DMS 273 treated with DMSO at 0.1 percent for 48 hours (cell line): Measurements from ENCODE around the gene METTL22.

Experiments
- DNase-seq: peaks from one replicate; lab custom pipeline; 2025; lab: John Stamatoyannopoulos, UW

METTL22 gene

DNA sequence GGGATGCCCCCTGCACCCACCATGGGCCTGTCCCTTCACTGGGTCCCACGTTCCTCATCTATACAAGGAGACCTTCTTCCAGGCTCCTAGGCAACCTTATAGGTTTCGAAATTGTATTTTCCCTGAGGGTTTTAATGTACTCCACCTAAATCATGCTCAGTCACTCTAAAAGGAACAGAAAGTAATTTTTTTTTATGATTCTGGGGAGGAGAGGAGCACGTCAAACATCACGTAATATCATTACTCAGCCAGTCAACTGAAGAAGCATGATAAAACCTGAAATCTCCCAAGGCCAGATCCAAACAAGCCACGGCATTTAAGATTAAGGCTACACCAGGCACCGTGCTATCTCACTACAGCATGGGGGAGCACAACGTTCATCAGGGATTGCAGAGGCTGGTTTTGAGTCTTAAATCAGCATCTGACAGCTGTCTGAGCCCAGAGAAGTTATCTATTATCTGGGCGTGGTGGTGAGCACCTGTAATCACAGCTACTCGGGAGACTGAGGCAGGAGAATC, 27.3 kb upstream of the METTL22 start:
- DNase-seq, result no peak

DNA sequence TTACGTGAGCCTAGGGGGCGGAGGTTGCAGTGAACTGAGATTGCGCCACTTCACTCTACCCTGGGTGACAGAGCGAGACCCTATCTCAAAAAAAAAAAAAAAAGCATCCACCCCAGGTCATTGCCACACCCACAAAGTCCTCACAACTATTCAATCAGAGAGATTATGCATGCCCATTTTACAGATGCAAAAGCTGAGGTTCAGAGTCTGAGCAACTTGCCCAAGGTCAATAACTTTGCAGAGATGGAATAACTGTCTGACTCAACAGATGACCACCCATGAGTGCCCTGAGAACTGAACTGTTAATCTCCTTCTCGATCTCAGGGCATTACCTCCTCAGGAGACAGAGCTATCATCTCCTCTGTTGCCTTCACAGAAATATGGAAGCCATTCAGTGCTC, 25.7 kb upstream of the METTL22 start:
- no peak for DNase-seq

DNA sequence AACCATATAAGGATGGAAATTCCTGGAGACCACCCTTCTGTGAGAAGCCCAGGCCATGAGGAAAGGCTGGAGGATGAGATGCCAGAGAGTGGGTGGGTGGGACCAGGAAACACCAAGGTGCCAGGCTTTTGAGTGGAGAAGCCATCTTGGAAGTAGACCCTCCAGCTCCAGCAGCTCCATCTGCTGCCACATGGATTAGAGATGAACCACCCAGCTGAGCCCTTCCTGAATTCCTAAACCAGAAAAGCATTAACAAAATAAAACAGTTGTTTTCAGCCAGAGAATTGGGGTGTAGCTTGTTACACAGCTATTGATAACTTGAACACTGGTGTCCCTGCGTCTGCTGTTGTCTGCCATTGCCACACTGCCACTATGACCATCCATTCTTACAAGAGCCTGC, 24.9 kb upstream of the METTL22 start:
- no peak for DNase-seq

DNA sequence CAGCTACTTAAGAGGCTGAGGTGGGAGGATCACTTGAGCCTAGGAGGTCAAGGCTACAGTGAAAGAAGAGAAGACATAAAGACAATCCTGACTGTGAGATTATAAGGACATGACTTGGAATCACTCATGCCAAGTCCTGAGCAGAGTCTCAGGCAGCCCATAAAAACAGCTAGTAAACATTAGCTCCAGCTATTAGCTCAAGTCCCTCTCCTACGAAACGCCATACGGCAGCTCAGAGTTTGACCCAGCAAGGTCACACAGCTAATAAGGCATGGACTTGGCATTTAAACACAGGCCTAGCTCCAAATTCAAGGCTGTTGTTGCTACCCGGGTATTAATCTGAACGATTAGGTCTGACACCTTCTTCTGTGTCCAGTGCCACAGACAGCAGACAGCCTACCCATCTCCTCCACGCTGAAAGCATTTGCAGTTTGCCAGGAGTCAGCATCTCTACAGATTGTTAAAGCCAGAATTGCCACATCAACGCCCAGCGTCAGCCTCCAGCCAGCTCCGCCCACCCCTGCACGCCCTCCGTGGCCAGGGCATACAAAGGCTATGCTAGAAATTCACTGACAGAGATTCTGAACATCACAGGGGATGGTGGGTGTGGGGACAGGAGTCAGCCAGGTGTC, 21.2 kb upstream of the METTL22 start:
- no peak for DNase-seq

DNA sequence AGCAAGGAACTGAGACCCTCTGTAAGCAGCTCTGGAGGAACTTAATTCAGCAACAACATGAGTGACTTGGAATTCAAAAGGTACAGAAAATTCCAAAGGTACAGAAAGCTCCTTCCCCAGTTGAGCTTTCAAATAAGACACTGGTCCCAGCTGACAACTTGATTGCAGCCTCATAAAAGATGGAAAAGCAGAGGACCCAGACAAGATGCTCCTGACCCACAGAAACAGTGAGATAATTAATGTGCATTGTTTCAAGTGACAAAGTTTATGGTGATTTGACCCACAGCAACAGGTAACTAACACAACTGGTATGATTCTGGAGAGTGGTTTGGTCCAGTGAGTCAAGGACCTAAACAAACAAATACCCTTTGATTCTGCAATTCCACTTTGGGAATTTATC, 15.9 kb upstream of the METTL22 start:
- no peak for DNase-seq

DNA sequence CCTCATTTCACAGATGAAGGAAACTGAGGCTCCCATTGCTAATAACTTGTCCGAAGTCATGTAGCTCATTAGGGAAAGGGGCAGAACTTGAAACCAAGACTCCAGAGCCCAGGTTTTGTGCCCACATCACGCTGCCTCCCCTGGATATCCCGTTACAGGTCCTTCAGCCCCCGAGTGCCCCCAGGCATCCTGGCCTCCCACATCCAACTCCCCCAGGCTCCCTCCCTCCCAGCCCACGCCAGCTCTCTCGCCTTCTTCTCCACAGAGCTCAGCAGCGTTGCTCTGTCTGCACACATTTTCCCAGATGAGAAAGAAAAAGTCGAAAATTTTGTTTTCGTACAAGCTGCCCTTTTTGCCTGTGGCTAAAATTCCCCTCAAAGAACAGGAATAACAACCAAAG, 14.3 kb upstream of the METTL22 start:
- no peak for DNase-seq

DNA sequence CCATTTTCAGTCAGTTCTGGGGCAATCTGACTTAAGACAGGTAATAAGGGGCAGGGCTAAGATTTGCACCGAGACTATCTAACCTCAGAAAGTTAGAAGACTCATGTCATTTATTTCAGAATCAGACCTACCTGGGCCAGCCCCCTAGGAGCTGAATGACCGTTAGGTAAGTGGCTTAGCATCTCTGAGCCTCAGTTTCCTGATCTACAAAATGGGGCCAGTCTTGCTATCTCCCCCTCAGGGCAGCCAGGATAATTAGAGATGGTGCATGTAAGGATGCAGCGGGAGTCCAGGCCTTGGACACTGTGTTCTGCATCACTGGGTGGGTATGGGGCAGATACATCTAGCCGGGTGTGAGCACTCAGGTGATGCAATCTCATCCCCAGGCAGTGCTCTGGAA, 10.4 kb upstream of the METTL22 start:
- no peak for DNase-seq

DNA sequence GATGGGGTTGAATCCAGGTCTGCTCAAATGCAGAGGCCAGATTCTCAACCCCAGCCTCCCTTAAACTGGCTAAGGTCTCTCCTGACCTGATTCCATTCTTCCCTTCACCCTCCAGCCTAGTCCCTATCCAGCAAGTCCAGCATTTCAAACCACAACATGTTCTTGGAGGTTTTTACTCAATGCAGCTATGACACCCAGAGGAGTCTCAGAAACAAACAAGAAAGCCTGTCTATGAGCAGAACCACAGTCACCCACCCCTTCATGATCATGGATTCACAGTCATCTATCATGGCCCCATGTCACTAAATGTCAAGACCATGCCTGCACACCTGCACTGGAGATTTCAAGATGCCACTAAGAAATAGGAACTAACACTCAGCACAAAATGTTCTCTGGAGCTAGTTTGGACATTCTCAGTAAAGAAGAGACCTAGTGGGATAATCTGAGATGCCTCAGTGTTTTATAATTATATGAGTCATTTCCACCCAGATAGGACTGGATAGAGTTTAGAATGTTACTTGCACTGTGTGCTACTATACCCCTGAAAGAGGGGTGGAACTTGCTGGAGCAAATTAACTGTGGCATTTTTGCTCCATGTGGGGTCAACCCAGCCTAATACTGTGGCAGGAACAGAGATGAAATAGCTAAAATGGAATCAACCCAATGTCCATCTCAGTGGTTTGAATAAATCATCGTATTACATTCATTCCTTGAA, 9.5 kb upstream of the METTL22 start:
- DNase-seq, result no peak

DNA sequence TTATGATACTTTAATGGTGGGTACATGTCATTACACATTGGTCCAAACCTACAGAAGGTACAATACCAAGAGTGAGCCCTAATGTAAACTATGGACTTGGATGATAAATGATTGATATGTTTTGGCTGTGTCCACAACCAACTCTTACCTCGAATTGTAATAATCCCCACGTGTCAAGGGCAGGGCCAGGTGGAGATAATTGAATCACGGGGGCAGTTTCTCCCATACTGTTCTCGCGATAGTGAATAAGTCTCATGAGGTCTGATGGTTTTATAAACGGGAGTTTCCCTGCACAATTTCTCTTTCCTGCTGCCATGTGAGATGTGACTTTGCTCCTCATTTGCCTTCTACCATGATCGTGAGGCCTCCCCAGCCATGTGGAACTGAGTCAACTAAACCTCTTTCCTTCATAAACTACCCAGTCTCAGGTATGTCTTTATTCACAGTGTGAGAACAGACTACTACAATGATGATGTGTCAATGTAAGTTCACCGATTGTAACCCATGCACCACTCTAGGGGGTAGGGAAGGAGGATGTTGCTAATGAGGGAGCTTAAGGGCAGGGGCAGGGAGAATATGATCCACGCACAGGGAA, 7.0 kb upstream of the METTL22 start:
- no peak for DNase-seq

DNA sequence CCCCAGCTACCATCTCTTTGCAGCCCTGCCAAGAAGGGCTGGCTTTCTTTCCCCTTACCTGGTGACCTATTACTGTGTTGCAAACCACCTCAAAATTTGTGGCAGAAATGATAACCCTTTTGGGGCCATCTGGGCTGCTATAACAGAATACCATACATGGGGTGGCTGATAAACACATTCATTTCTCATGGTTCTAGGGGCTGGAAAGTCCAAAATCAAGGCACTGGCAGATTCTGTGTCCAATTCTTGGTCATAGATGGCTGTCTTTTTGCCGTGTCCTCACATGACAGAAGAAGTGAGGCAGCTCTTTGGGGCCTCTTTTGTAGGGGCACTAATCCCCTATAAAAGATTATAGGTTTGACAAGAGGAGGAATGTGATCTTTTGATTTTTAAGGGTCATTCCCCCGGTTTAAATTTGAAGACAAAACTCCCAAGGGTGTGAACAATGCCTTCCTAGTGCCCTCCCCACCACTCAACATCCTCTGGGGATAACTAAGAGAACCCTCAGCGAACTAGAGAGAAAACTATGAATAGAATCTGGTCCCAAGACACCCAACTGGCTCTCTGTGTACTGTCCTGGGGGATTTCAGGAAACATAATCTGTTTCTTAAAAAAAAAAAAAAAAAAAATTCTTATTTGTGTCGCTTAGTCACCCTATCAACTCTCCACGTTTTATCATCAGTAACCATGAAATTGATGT, 1.7 kb upstream of the METTL22 start:
- no peak for DNase-seq

DNA sequence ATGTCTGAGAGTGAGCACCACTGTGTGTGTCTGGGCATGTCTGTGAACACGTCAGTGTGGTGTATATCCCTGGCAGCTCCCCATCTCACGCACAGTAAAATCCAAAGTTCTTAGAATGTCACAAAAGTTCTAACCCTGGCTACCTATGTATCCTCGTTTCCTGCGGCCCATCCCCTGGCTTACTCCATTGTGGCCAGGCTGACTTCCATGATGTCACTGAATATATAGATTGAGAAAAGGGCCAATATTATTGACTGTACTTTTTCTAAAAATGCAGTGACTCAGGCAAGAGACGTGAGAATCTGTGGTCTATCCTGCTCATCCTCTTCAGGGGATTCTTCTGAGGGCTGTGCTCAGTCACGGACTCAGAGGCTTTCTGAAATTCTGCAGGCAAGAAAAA, 963 bp upstream of the METTL22 start:
- no peak for DNase-seq

DNA sequence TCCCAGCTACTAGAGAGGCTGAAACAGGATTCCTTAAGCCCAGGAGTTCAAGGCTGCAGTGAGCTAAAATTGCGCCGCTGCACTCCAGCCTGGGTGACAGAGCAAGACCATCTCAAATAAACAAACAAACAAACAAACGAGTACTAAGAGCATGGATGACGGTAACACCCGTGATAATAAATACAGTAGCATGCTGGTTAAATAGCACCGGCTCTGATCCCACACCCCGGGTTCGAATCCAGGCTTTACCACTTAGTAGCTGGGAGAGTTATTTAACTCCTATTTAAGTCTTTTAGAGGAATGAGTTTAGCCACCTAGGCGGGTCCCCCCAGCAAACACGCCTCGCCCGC, 301 bp upstream of the METTL22 start:
- DNase-seq, result no peak

DNA sequence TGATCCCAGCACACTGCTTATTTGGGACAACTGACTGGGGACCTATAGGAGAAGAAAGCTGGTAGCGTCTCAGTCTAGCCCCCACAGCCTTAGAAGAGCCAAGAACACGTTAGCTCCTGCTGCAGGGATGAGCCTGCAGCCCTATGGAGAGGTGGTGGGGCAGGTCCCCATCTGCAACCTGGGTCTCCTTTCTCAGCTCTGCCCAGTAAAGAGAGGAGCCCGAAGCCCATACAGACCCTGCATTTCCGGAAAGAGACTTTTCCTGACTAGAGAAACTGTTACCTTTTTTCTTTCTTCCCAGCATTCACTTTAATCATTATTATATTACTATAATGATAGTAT, 788 bp downstream of the METTL22 start:
- DNase-seq, result no peak

DNA sequence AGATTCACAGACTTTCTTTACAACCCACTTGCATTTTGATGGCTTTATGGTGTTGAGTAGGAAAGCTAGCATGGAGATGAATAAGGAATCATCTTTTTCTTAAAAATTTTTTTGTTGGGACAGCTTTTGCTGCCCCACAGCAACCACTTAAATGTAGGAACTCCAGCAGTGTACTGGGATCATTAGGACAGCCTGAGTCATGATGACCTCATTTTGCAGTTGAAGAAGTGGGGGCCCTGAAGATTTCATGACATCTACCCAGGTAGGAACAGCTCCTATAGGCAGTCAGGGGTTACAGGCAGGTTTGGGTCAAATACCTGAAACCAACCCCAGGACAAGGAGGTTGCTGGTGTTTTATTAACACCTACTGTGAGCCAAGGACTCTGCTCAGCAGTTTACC, 2.1 kb downstream of the METTL22 start:
- DNase-seq, result no peak

DNA sequence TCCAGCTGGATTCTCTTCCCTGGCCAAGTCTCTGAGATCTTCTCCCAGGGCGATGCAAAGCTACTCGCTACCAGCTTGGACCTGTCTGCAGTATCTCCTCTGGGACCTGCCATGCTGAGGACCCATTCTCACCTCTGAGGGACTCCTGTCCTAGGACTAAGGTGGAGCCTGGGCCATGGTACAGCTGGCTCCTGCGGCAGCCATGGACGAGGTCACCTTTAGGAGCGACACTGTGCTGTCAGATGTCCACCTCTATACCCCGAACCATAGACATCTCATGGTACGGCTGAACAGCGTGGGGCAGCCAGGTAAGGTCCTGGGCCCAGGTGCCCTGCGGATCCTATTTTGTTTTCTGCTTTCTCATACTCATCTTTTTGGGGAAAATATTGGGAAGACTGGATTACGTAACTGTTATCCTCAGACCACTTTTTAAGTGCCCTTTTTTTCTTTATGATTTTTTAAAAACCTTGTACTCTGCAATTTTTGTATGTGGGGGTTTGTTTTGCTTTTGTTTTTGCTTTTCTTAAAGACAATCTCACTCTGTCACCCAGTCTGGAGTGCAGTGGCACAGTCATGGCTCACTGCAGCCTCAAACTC, 4.1 kb downstream of the METTL22 start:
- no peak for DNase-seq

DNA sequence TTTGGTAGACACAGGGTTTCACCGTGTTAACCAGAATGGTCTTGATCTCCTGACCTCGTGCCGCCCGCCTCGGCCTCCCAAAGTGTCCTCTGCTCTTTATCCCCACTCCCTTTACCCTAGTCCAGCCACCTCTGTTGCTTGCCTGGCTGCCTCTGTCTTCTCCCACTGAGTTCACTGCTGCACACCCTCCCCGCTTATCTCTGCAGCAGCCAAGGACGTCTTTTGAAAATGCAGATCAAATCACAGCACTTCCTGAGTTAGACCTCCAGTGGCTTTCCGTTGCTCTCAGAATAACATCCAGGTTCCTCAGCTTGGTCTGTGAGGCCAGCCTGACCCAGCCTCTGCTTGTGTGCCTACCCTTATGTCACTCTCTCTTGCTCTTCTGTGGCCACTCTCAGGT, 5.4 kb downstream of the METTL22 start:
- DNase-seq, result no peak

DNA sequence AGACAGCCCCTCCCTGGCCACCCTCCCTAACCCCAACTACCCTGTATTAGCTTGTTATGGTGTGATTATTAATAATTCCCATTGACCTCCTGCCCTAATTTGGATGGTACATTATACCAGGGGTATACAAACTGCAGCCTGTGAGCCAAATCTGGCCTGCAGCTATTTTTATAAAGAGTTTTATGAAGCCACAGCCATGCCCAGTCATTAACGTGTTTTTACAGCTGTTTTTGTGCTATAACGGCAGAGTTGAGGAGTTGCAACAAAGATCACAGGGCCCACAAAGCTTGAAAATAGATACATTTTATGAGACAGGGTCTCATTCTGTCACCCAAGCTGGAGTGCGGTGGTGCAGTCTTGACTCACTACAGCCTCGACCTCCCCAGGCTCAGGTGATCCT, 6.0 kb downstream of the METTL22 start:
- no peak for DNase-seq

DNA sequence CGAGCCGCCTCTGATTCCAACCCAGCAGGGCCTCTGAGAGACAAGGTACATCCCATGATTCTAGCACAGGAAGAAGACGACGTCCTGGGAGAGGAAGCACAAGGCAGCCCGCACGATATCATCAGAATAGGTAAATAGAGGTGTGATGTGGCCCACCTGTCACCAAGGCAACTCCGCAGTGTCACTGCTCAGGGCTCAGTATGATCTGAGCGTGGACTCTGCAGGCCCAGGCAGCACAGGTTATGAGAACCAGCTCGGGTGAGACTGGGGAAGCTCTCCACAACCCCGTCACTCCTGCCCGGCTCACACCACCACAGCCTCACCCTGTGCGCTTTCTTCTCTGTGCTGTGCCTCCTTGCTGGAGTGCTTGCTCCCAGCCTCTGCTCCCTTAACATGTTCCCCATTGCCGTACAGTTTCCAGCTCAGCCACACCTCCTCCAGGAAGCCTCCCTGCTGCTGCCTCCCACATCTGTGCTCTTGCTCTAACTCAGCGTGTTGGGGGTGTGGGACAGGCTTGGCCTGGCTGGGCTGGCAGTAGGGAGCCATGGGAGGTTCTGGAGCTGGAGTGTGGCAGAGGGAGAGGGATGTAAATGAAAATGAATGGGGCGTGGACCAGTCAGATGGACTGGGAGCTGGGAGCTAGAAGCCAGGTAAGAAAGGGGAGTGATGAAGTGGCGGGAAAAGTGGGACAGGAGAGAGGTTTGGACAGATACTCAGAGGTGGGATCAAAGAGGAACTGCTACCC, 7.7 kb downstream of the METTL22 start:
- DNase-seq, result no peak

DNA sequence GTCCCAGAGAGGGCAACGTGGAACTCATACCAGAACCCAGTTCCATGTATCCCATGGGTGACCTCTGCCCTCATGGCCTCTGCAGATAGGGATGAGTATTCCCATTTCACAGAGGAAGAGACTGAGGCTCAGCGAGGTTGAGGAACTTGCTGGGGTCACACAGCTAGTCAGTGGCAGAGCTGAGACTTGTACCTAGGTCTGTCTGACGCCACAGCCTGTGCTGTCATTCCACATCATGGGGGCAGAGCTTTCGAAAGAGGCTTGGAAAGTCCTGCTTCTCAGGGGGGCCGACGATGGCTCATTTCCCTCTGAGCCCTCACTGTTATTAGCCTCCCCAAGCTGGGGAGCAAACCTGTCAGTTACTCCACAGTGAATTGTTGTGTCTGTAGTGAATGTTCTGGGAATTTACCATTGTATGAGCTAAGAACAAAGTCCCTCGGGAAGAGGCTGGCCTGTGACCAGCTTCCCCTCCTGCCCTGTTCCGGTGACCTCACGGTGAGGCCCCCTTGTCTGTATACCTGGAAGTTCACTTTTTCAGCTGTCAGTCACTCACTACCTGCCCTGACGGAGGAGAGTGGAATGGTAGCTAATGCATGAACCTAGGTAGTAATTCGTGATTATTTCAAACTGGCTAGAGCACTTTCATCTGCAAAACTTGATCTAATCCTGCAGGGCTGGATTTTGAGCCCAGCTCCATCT, 8.9 kb downstream of the METTL22 start:
- no peak for DNase-seq

DNA sequence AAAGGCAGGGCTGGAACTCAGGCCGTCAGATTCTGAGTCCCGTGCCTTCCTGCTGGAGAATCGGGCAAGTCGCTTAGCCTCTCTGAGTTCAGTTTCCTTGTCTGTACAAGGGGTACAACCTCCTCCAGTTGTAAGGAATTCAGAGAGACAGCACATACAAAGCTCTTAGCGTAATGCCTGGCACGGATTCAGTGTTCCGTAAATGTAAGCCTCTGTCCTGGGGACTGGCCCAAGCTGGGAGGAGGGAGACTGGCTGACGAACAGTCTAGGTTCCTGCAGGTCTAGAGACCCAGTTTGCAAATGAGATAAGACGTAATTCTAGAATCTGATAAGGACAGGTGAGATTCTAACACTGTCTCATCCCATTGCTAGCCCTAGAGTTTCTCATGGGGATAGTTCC, 9.9 kb downstream of the METTL22 start:
- no peak for DNase-seq

DNA sequence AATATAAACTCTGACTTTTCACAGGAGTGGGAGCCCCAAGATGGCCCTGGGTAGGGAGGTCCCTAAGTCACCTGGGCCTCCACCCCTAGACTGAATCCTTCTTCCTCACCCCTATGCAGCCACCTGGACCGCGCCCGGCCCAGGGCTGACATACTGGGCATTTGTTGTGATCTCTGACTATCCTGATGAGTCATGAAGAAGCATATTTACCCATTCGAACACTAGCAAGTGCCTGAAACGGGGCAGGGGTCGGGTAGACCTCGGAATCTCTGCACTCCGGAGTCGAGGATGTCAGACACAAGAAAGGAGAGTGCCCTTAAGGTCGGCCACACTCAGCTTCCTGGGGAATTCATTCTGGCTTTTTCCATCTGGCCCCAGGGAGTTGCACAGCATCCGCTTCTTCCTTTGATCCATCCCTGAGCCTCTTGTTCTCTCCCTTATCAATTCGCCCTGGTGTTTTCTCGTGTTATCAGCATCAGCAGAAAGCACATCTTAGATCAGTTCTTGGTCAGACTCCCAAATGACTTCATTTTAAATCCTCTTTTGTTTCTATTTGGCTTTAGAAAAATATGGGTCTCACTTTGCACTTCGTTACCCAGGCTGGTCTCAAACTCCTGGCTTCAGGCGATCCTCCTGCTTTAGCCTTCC, 10.4 kb downstream of the METTL22 start:
- no peak for DNase-seq
